Mucosa of gallbladder (tissue), 1 donor: ENCODE data around the gene SIDT2. TPM values are rescaled to one million over a fixed set of nuclear protein-coding genes. Genes with fewer than 3 reads are reported as not detected.

Experiments used
- DNase-seq: peaks from one replicate; pipeline ENCODE4 v3.0.0-alpha.2; 2020; ENCODE audit warnings: low spot score
- total RNA-seq: library from RNA; stranded (reverse); gene quantifications from one replicate; pipeline ENCODE4 v1.2.1, GENCODE V29; 2021
- donor health status: DM: no; HTN: no; CAD: no.

The SIDT2 gene
- total RNA-seq, 1 donor from 2014 or later, result 72.9 TPM

- no peak for DNase-seq
These were observed 42.6 kb downstream of the SIDT2 start for GRCh38 chr11:117220999-117221774.

- DNase-seq, result no peak
These were observed 43.4 kb downstream of the SIDT2 start for GRCh38 chr11:117221775-117222517.

- DNase-seq, result no peak
These were observed 44.6 kb downstream of the SIDT2 start for GRCh38 chr11:117222991-117223740.

- DNase-seq, result no peak
These were observed 45.5 kb downstream of the SIDT2 start for GRCh38 chr11:117223741-117224689.

GRCh38 chr11:117225553-117226170, 47.1 kb downstream of the SIDT2 start:
- no peak for DNase-seq

- DNase-seq, result peak; percentile 60
These were observed 48.1 kb downstream of the SIDT2 start for GRCh38 chr11:117226388-117227385.

- no peak for DNase-seq
These were observed 49.5 kb downstream of the SIDT2 start for GRCh38 chr11:117228091-117228490.

GRCh38 chr11:117229411-117229810, 50.9 kb downstream of the SIDT2 start:
- DNase-seq, result no peak

GRCh38 chr11:117229931-117230285, 51.4 kb downstream of the SIDT2 start:
- DNase-seq, result no peak

GRCh38 chr11:117230286-117230961, 51.9 kb downstream of the SIDT2 start:
- no peak for DNase-seq

- DNase-seq, result no peak
These were observed 52.7 kb downstream of the SIDT2 start for GRCh38 chr11:117230999-117231841.

GRCh38 chr11:117231842-117232091, 53.2 kb downstream of the SIDT2 start, which contains the start of gene PCSK7:
Gene PCSK7 (minus strand): TSS chr11:117232073. CDS start chr11:117229844, 2,229 bp downstream.
- peak; percentile 63 for DNase-seq

- DNase-seq, result peak; percentile 73
These were observed 53.7 kb downstream of the SIDT2 start, which contains the start of gene RNF214 for GRCh38 chr11:117232092-117232878. Gene RNF214 (plus strand): TSS chr11:117232671. CDS start chr11:117234273, 1,602 bp downstream.

- no peak for DNase-seq
These were observed 54.4 kb downstream of the SIDT2 start for GRCh38 chr11:117232911-117233409.

GRCh38 chr11:117238221-117238620, 59.7 kb downstream of the SIDT2 start:
- no peak for DNase-seq

- no peak for DNase-seq
These were observed 60.8 kb downstream of the SIDT2 start for GRCh38 chr11:117239295-117239694.
